HepG2 (cell line): ENCODE data around the gene ZKSCAN4. TPM values are rescaled to one million over a fixed set of nuclear protein-coding genes. Genes with fewer than 3 reads are reported as not detected.
A peak's percentile ranks its signal among the peaks of the same experiment; 100 is the strongest.

ENCODE experiments used
- BRCA1 ChIP-seq: sonication (generic); formaldehyde crosslinking; IDR thresholded peaks from 2 replicates; pipeline ENCODE4 v1.4.0; 2020; ENCODE audit warnings: missing genetic modification reagents
- CBX2 ChIP-seq, 2 experiments: fragments of 200-600 bp in 1 of 2; sonication (generic); formaldehyde crosslinking in 1 of 2; IDR thresholded peaks; 2 replicates each; pipeline versions ENCODE4 v1.7.0 to v1.8.1; 2018 to 2022; ENCODE audit warnings: low read depth in 2 of 2, low read length in 1 of 2, mild to moderate bottlenecking in 1 of 2, missing genetic modification reagents in 1 of 2
- CENPX ChIP-seq: sonication (generic); formaldehyde crosslinking; IDR thresholded peaks from 2 replicates; pipeline ENCODE4 v1.9.0; 2021; ENCODE audit warnings: mild to moderate bottlenecking, missing genetic modification reagents, moderate library complexity
- ISL2 ChIP-seq: sonication (generic); formaldehyde crosslinking; IDR thresholded peaks from 2 replicates; pipeline ENCODE4 v1.5.0; 2020; ENCODE audit warnings: missing genetic modification reagents
- MED8 ChIP-seq: sonication (generic); formaldehyde crosslinking; IDR thresholded peaks from 2 replicates; pipeline ENCODE4 v1.8.1; 2023; ENCODE audit warnings: mild to moderate bottlenecking, missing genetic modification reagents; ENCODE audit not compliant: insufficient replicate concordance
- NFIC ChIP-seq: IDR thresholded peaks from 2 replicates; pipeline ENCODE4 v1.6.1; 2012; ENCODE audit warnings: mild to moderate bottlenecking, low read length, inconsistent platforms
- PHF8 ChIP-seq: sonication (generic); formaldehyde crosslinking; IDR thresholded peaks from 2 replicates; pipeline ENCODE4 v1.5.0; 2020; ENCODE audit warnings: missing genetic modification reagents
- SALL1 ChIP-seq: sonication (generic); formaldehyde crosslinking; IDR thresholded peaks from 2 replicates; pipeline ENCODE4 v1.8.0; 2022; ENCODE audit warnings: mild to moderate bottlenecking, missing genetic modification reagents
- ZNF234 ChIP-seq: sonication (generic); formaldehyde crosslinking; conservative IDR thresholded peaks from 2 replicates; pipeline ENCODE4 v1.5.1; 2020; ENCODE audit warnings: mild to moderate bottlenecking, missing genetic modification reagents
- ZNF619 ChIP-seq: sonication (generic); formaldehyde crosslinking; IDR thresholded peaks from 2 replicates; pipeline ENCODE4 v1.4.0; 2020; ENCODE audit warnings: mild to moderate bottlenecking, missing genetic modification reagents
- ZNF850 ChIP-seq: sonication (generic); formaldehyde crosslinking; conservative IDR thresholded peaks from 2 replicates; pipeline ENCODE4 v1.9.0; 2021; ENCODE audit warnings: mild to moderate bottlenecking, missing genetic modification reagents
- polyA plus RNA-seq, 8 experiments: library from polyadenylated mRNA; depleted of rRNA in 3 of 8; stranded (reverse) in 7 of 8; unstranded in 1 of 8; fragments of >200 nt; fragmentation: Illumina TruSeq in 4 of 8; extraction: Trizol in 4 of 8; gene quantifications; 2 replicates each; pipeline versions ENCODE4 v1.2.1 to v1.2.3, GENCODE V29; 2011 to 2016; ENCODE audit warnings: low read depth in 4 of 8, missing spikeins in 1 of 8, mixed read lengths in 1 of 8; ENCODE audit not compliant: insufficient read depth in 1 of 8
- total RNA-seq, 5 experiments: library from RNA; depleted of rRNA; stranded (reverse); fragments of >200 nt; fragmentation: Illumina TruSeq; extraction: Trizol; gene quantifications; 2 replicates each; pipeline ENCODE4 v1.2.3, GENCODE V29; 2016; ENCODE audit warnings: low read depth in 1 of 5
- TF ChIP-seq, protein P1 (sequence below): sonication (generic); formaldehyde crosslinking; IDR thresholded peaks from 2 replicates; pipeline ENCODE4 v1.4.0; 2020; ENCODE audit warnings: missing genetic modification reagents, mild to moderate bottlenecking, borderline replicate concordance
- TF ChIP-seq, protein P2 (sequence below), 2 experiments: sonication (generic) in 1 of 2; formaldehyde crosslinking in 1 of 2; IDR thresholded peaks; 2 replicates each; pipeline versions ENCODE4 v1.6.1 to v1.9.0; 2014 to 2022; ENCODE audit warnings: antibody characterized with exemption in 1 of 2, borderline replicate concordance in 1 of 2, inconsistent platforms in 1 of 2, low read depth in 1 of 2, missing genetic modification reagents in 1 of 2
- TF ChIP-seq, protein P3 (sequence below): sonication (generic); formaldehyde crosslinking; IDR thresholded peaks from 2 replicates; pipeline ENCODE4 v1.8.0; 2022; ENCODE audit warnings: mild to moderate bottlenecking, missing genetic modification reagents, moderate library complexity
- TF ChIP-seq, protein P4 (sequence below): sonication (generic); formaldehyde crosslinking; IDR thresholded peaks from 2 replicates; pipeline ENCODE4 v1.4.0; 2020; ENCODE audit warnings: missing genetic modification reagents, borderline replicate concordance

ZKSCAN4 gene
- total and polyA plus RNA-seq, 2 of the 13 experiments (the other 11 are each of a cell fraction or from before 2014, with no cell fraction given), result 2.9 to 7.8 TPM

DNA sequence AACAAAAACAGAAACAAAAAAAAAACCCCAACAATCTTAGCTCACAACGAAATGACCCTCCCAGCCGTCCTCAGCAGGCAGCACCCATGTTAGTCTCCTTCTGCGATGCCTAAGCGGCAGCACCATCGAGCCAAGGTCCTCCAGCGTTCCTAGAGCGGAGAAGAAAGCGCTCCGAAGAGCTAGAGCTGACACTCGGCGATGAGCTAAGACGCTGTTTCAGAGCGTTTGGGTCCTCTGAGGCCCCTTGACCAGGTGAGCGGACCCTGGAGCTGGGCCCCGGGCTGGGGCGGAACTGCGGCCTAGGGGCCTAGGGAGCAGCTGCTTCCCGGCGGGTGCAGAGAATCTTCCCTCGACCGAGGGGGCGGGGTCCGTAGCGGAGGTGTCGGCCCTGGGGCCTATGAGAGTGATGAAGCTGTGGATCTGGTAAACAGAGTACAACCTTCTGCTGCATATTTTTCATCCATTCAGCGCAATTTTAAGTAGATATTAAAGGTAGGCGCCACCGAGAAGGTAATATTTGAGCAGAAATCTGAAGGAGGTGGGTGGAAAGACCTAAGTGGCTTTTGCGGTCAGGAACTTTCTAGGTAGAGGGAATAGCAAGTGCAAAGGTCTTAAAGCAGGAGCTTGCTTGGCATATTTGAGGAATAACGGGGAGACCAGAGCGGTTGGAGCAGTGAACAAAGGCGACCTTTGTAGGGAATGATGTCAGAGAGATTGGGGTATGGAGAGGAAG lies 15.1 kb upstream of the ZKSCAN4 start, which contains the start of gene ZSCAN26 (continued):
- TF ChIP-seq, protein P1, sequence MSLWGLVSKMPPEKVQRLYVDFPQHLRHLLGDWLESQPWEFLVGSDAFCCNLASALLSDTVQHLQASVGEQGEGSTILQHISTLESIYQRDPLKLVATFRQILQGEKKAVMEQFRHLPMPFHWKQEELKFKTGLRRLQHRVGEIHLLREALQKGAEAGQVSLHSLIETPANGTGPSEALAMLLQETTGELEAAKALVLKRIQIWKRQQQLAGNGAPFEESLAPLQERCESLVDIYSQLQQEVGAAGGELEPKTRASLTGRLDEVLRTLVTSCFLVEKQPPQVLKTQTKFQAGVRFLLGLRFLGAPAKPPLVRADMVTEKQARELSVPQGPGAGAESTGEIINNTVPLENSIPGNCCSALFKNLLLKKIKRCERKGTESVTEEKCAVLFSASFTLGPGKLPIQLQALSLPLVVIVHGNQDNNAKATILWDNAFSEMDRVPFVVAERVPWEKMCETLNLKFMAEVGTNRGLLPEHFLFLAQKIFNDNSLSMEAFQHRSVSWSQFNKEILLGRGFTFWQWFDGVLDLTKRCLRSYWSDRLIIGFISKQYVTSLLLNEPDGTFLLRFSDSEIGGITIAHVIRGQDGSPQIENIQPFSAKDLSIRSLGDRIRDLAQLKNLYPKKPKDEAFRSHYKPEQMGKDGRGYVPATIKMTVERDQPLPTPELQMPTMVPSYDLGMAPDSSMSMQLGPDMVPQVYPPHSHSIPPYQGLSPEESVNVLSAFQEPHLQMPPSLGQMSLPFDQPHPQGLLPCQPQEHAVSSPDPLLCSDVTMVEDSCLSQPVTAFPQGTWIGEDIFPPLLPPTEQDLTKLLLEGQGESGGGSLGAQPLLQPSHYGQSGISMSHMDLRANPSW, result no peak
- TF ChIP-seq, protein P2, sequence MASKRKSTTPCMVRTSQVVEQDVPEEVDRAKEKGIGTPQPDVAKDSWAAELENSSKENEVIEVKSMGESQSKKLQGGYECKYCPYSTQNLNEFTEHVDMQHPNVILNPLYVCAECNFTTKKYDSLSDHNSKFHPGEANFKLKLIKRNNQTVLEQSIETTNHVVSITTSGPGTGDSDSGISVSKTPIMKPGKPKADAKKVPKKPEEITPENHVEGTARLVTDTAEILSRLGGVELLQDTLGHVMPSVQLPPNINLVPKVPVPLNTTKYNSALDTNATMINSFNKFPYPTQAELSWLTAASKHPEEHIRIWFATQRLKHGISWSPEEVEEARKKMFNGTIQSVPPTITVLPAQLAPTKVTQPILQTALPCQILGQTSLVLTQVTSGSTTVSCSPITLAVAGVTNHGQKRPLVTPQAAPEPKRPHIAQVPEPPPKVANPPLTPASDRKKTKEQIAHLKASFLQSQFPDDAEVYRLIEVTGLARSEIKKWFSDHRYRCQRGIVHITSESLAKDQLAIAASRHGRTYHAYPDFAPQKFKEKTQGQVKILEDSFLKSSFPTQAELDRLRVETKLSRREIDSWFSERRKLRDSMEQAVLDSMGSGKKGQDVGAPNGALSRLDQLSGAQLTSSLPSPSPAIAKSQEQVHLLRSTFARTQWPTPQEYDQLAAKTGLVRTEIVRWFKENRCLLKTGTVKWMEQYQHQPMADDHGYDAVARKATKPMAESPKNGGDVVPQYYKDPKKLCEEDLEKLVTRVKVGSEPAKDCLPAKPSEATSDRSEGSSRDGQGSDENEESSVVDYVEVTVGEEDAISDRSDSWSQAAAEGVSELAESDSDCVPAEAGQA (IDR thresholded peaks at IDR 0.05; ENCODE audit: low read depth), result no peak; the same call in 1 of the 2 replicates
- TF ChIP-seq, protein P2 (CRISPR knock-in tag; IDR thresholded peaks at IDR 0.05; ENCODE audit: borderline replicate concordance), result peak; percentile 73; the same call in 1 of the 2 replicates
- peak; percentile 68; the same call in 1 of the 2 replicates for TF ChIP-seq ISL2 (CRISPR knock-in tag)
- no peak for TF ChIP-seq ZNF234 (CRISPR knock-in tag)
- no peak; the same call in 1 of the 2 replicates for TF ChIP-seq CBX2 (IDR thresholded peaks at IDR 0.05; ENCODE audit: low read depth, low read length)
- peak; percentile 80 for TF ChIP-seq CBX2 (CRISPR knock-in tag; IDR thresholded peaks at IDR 0.05; ENCODE audit: low read depth)
- peak; percentile 96 for TF ChIP-seq SALL1 (CRISPR knock-in tag)
- TF ChIP-seq PHF8 (CRISPR knock-in tag), result peak; percentile 100
- TF ChIP-seq NFIC, result 0 out of 2 replicates have a peak, but pooled peaks have one; percentile 40
- TF ChIP-seq, protein P3, sequence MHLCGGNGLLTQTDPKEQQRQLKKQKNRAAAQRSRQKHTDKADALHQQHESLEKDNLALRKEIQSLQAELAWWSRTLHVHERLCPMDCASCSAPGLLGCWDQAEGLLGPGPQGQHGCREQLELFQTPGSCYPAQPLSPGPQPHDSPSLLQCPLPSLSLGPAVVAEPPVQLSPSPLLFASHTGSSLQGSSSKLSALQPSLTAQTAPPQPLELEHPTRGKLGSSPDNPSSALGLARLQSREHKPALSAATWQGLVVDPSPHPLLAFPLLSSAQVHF (CRISPR knock-in tag), result no peak
- TF ChIP-seq ZNF850, result 0 out of 2 replicates have a peak, but pooled peaks have one; percentile 88
- no peak for TF ChIP-seq CENPX (CRISPR knock-in tag)
- peak; percentile 96; the same call in 1 of the 2 replicates for TF ChIP-seq ZNF619
- TF ChIP-seq MED8 (CRISPR knock-in tag), result peak; percentile 54
- peak; percentile 79; the same call in 1 of the 2 replicates for TF ChIP-seq BRCA1 (CRISPR knock-in tag)
- TF ChIP-seq, protein P4, sequence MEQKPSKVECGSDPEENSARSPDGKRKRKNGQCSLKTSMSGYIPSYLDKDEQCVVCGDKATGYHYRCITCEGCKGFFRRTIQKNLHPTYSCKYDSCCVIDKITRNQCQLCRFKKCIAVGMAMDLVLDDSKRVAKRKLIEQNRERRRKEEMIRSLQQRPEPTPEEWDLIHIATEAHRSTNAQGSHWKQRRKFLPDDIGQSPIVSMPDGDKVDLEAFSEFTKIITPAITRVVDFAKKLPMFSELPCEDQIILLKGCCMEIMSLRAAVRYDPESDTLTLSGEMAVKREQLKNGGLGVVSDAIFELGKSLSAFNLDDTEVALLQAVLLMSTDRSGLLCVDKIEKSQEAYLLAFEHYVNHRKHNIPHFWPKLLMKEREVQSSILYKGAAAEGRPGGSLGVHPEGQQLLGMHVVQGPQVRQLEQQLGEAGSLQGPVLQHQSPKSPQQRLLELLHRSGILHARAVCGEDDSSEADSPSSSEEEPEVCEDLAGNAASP, result peak; percentile 75
